Ectodermal cell (in vitro differentiated cells): ENCODE measurements around the gene PDCD7.

Experiments
- H3K27ac ChIP-seq: 2 replicates; pipeline ENCODE4 v1.7.0; 2013; ENCODE audit warnings: mild to moderate bottlenecking, low read depth, low read length; ENCODE audit not compliant: insufficient read depth, poor library complexity, severe bottlenecking
- H3K27me3 ChIP-seq: 2 replicates; pipeline ENCODE4 v1.7.0; 2013; ENCODE audit warnings: mild to moderate bottlenecking, low read length; ENCODE audit not compliant: insufficient read depth, control insufficient read depth, poor library complexity, severe bottlenecking
- H3K36me3 ChIP-seq: one replicate; pipeline ENCODE4 v1.7.0; 2013; ENCODE audit warnings: low read length; ENCODE audit not compliant: control insufficient read depth, insufficient read depth
- H3K4me1 ChIP-seq: one replicate; pipeline ENCODE4 v1.7.0; 2013; ENCODE audit warnings: low read length; ENCODE audit not compliant: control insufficient read depth, insufficient read depth
- H3K4me3 ChIP-seq: 2 replicates; pipeline ENCODE4 v1.7.0; 2013; ENCODE audit warnings: low read depth, low read length, control low read depth; ENCODE audit not compliant: insufficient read depth
- H3K9me3 ChIP-seq: 2 replicates; pipeline ENCODE4 v1.7.0; 2013; ENCODE audit warnings: mild to moderate bottlenecking, low read length, moderate library complexity; ENCODE audit not compliant: control insufficient read depth
- WGBS, 2 experiments: methylation state at CpG; one replicate each; pipeline ENCODE4 v1.1.7; 2013; ENCODE audit warnings: missing lambda C conversion rate in 2 of 2; 5-methylcytosine and 5-hydroxymethylcytosine counted together

Gene PDCD7

DNA sequence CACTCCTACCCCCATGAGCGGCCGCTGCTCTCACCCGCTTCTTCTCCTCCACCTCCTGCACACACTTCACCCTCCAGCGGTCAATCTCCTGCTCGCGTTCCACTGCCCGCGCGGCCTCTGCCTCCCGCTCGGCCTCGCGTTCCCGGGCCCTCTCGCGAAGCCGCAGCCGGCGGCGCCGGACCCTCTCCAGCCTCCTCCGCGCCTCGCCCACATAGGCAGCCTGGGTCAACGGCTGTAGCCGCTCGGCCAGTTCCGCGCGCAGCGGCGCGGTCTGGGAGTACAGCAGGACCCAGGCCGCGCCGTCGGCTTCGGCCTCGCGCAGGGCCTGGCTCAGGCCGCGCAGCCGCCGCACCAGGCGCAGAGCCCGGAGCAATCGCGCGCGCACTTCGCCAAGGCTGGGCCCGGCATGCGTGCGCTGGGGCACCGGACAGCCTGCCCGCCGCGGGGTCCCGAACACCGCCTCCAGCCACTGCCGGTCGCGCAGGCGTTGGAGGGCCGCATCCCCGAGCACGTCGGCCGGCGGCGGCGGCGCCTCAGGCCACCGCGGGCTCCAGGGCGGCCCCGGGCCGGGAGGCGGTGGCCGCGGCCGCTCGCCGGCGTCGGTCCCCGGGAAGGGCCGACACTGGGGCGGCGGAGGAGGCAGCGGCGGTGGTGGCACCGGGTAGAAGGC lies 595 bp downstream of the PDCD7 start:
- Histone ChIP-seq H3K27ac (no peak overlapping the region), H3K4me3 (peak overlapping the region; percentile 85), H3K36me3 (peaks cover 5% of the 10 kb centered on the region), H3K4me1 (no peaks in the 10 kb centered on the region), H3K9me3 (no peaks in the 10 kb centered on the region), H3K27me3 (no peaks in the 10 kb centered on the region)
- 0 to 1% methylated on average over 93 of the region's 93 CpGs for WGBS, 2 experiments

- H3K9me3 ChIP-seq = no peaks in the 10 kb centered on the region
- no peak overlapping the region for H3K27ac ChIP-seq
- H3K4me1 ChIP-seq = no peaks in the 10 kb centered on the region
- no peaks in the 10 kb centered on the region for H3K27me3 ChIP-seq
- WGBS, 2 experiments = 86 to 87% methylated on average over 5 of the region's 5 CpGs
- peaks cover 13% of the 10 kb centered on the region for H3K36me3 ChIP-seq
- H3K4me3 ChIP-seq = no peak overlapping the region
Measured at GRCh38 chr15:65130941-65131340, 2.7 kb downstream of the PDCD7 start.

DNA sequence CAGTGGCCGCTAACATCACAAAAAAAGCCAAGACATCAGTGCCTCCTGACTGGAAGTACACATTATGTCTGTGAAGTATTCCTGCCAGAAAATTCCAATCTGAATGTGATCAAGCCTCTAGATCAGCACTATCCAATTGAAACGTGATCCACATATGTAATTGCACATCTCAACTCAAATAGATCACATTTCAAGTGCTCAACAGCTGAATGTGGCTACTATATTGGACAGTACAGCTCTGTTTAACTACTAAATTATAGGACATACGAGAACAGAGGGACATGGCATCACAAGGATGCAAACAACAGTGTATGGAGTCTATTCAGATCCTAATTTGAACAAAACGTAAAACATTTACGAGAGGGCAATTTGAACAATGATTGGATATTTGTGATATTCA lies 18.1 kb downstream of the PDCD7 start:
- Histone ChIP-seq H3K4me3 (no peak overlapping the region), H3K9me3 (no peaks in the 10 kb centered on the region), H3K4me1 (no peaks in the 10 kb centered on the region), H3K27ac (no peak overlapping the region), H3K27me3 (no peaks in the 10 kb centered on the region), H3K36me3 (peaks cover 21% of the 10 kb centered on the region)
- 90 to 92% methylated on average over 5 of the region's 5 CpGs for WGBS, 2 experiments

DNA sequence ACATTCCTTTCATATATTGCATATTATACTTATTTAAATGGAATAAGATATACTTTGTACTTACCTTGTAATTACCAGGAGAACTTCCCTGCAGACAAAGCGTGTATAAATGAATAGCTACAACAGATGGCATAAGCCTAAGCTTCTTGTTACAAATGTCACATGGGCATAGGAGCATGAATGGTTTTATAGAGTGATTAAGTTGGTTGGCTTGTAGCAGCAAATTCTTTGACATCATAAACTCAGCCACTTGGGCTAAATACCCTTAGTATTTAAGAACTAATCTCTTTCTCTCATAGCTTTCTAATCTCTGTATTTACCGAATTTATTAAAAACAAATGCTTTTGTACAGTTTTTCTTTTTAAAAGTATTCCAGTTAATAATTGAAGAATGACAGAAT lies 18.5 kb downstream of the PDCD7 start, which contains the start of gene UBAP1L:
TSS of gene UBAP1L (minus strand) at position 115 of the 400 bp plus-strand sequence. CDS start 8,985 bp downstream, outside the sequence.
- Histone ChIP-seq H3K36me3 (peaks cover 21% of the 10 kb centered on the region), H3K9me3 (no peaks in the 10 kb centered on the region), H3K4me1 (no peaks in the 10 kb centered on the region), H3K27ac (no peak within 1 kb of the TSS), H3K27me3 (no peaks in the 10 kb centered on the region), H3K4me3 (no peak within 1 kb of the TSS)
- 100% methylated on average over 1 of the region's 2 CpGs for WGBS, 2 experiments

- H3K4me1 ChIP-seq = no peaks in the 10 kb centered on the region
- H3K9me3 ChIP-seq = no peaks in the 10 kb centered on the region
- no peak overlapping the region for H3K4me3 ChIP-seq
- peaks cover 10% of the 10 kb centered on the region for H3K36me3 ChIP-seq
- no peak overlapping the region for H3K27ac ChIP-seq
- H3K27me3 ChIP-seq = no peaks in the 10 kb centered on the region
- WGBS, 2 experiments = 83 to 99% methylated on average over 3 of the region's 3 CpGs
Measured at GRCh38 chr15:65110676-65111292, 22.8 kb downstream of the PDCD7 start.

DNA sequence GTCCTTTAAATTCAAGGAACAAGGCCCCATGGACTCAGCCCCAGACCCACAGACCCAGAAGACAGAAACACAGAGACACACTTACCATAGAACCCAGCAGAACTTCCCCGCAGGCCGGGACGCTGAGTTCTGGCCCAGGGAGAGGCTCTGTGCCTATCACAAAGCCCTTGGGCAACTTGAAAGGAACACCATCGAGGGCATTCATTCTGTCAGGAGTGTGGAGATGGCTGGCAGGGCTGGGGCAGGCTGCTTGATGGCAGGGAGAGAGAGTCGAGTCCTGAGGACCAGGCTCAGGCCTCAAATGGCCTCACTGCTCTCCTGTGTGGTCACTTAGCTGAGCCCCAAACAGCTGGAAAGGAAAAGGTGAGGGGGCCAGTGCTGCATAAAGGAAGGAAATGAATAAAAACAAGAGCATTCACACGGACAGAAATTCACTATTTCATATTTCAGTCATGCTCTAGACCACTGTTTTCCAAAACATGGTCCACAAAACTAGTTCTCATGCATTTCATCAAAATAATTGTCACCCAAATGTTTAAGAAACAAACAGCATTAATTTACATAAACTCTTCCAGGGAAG lies 27.5 kb downstream of the PDCD7 start:
- Histone ChIP-seq H3K4me1 (no peaks in the 10 kb centered on the region), H3K36me3 (no peaks in the 10 kb centered on the region), H3K4me3 (no peak overlapping the region), H3K9me3 (no peaks in the 10 kb centered on the region), H3K27me3 (peaks cover 19% of the 10 kb centered on the region), H3K27ac (no peak overlapping the region)
- 92% methylated on average over 6 of the region's 6 CpGs for WGBS, 2 experiments

GRCh38 chr15:65105038-65105437 lies 28.6 kb downstream of the PDCD7 start:
- Histone ChIP-seq H3K4me1 (no peaks in the 10 kb centered on the region), H3K9me3 (no peaks in the 10 kb centered on the region), H3K36me3 (no peaks in the 10 kb centered on the region), H3K4me3 (no peak overlapping the region), H3K27me3 (peaks cover 19% of the 10 kb centered on the region), H3K27ac (no peak overlapping the region)
- WGBS, 2 experiments = 83 to 89% methylated on average over 5 of the region's 5 CpGs

- no peaks in the 10 kb centered on the region for H3K9me3 ChIP-seq
- no peak overlapping the region for H3K27ac ChIP-seq
- H3K27me3 ChIP-seq = peaks cover 19% of the 10 kb centered on the region
- H3K4me3 ChIP-seq = no peak overlapping the region
- H3K36me3 ChIP-seq = no peaks in the 10 kb centered on the region
- 96 to 100% methylated on average over 3 of the region's 3 CpGs for WGBS, 2 experiments
- no peaks in the 10 kb centered on the region for H3K4me1 ChIP-seq
Measured at GRCh38 chr15:65102912-65103311, 30.7 kb downstream of the PDCD7 start.

DNA sequence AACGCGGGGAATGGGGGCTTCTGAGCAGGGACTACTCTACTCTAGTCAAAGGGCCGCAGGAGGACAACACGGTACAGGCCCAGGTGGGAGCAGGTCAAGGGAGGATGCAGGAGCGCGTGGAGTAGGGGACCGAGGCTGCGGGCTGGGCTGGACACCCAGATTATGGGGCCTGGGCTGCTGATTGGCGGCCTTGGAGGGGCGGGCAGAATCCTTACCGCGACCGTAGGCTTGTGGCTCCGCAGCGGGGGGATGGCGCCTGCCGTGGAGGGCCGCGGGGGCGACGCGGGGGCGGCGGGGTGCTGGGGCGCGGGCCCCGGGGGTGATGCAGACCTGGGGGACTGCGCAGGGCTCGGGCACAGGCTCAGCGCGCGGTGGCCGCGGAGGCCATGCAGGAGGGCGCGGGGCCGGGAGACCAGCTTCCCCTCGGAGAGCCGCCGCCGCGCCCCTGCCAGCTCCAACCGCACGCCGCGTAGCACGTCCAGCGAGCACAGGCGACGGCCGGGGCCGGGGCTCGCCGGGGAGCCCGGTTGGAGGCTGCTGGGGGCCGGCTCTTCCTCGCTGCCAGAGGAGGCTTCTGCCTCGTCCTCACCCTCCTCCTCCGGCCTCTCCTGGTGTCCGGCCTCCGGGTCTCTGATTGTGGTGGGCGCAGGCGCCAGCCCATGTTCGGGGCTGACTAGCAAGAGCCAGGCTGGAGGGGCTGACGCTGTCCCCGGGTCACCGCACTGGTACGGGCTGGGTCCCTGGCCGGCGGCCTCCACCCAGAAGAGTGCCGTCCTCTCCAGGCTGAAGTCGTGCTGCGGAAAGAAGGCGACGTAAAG lies 31.5 kb downstream of the PDCD7 start:
- Histone ChIP-seq H3K36me3 (no peaks in the 10 kb centered on the region), H3K27ac (no peak overlapping the region), H3K4me1 (no peaks in the 10 kb centered on the region), H3K27me3 (peaks cover 19% of the 10 kb centered on the region), H3K9me3 (no peaks in the 10 kb centered on the region), H3K4me3 (peak overlapping the region; percentile 23)
- 46 to 48% methylated on average over 75 of the region's 75 CpGs for WGBS, 2 experiments

- Histone ChIP-seq H3K36me3 (no peaks in the 10 kb centered on the region), H3K4me3 (peak overlapping the region; percentile 23), H3K4me1 (no peaks in the 10 kb centered on the region), H3K9me3 (no peaks in the 10 kb centered on the region), H3K27me3 (peaks cover 19% of the 10 kb centered on the region), H3K27ac (no peak overlapping the region)
- 38 to 39% methylated on average over 9 of the region's 9 CpGs for WGBS, 2 experiments
Measured at GRCh38 chr15:65101411-65101890, 32.2 kb downstream of the PDCD7 start.
